NAMALWA (cell line): ENCODE data around the gene ZNF700.
"Not testable (repeated sequence)": the region's sequence is repeated elsewhere in the genome, so short reads cannot be mapped to it uniquely, and the experiment has no call there.

ENCODE experiments used
- DNase-seq: peaks from one replicate; pipeline ENCODE4 v3.0.0-alpha.2; 2015; ENCODE audit warnings: low spot score

Gene ZNF700

GRCh38 chr19:11989112-11989456 lies 64.2 kb downstream of the ZNF700 start:
- DNase-seq = no peak

GRCh38 chr19:11991921-11992320 lies 67.0 kb downstream of the ZNF700 start:
- DNase-seq = not testable (repeated sequence)

GRCh38 chr19:11995174-11995573 lies 70.3 kb downstream of the ZNF700 start:
- DNase-seq = no peak
